Subcutaneous adipose tissue (tissue), 4 donors: ENCODE results near the gene KCNMA1. TPM values are rescaled to one million over a fixed set of nuclear protein-coding genes. Genes with fewer than 3 reads are reported as not detected.

Source experiments
- CTCF ChIP-seq: fragments of 450-650 bp; IDR thresholded peaks from one replicate; pipeline ENCODE4 v1.5.1; 2016; ENCODE audit warnings: low read depth, mild to moderate bottlenecking, control low read depth, antibody characterized with exemption, moderate library complexity
- total RNA-seq, 4 donors: library from RNA; depleted of rRNA; stranded (reverse); fragments of >200 nt; gene quantifications; one replicate each; pipeline ENCODE4 v1.1.0, GENCODE V29; 2016

The KCNMA1 gene
- total RNA-seq, 4 donors from 2014 or later, result 10.3 to 91.5 (median 23.8) TPM

- TF ChIP-seq CTCF, result no peak
Measured at GRCh38 chr10:77680065-77680464, 42.5 kb upstream of the KCNMA1 start.

- no peak for TF ChIP-seq CTCF
Measured at GRCh38 chr10:77679217-77679616, 41.6 kb upstream of the KCNMA1 start.

- no peak for TF ChIP-seq CTCF
Measured at GRCh38 chr10:77678146-77678545, 40.5 kb upstream of the KCNMA1 start.

GRCh38 chr10:77675347-77675746, 37.7 kb upstream of the KCNMA1 start:
- no peak for TF ChIP-seq CTCF

- TF ChIP-seq CTCF, result no peak
Measured at GRCh38 chr10:77673515-77674140, 36.0 kb upstream of the KCNMA1 start.

GRCh38 chr10:77673101-77673500, 35.5 kb upstream of the KCNMA1 start:
- no peak for TF ChIP-seq CTCF

GRCh38 chr10:77671594-77672252, 34.1 kb upstream of the KCNMA1 start:
- TF ChIP-seq CTCF, result no peak
